ENCODE data around the gene NAP1L4. TPM values are rescaled to one million over a fixed set of nuclear protein-coding genes. Genes with fewer than 3 reads are reported as not detected.
A peak's percentile ranks its signal among the peaks of the same experiment; 100 is the strongest.

Gene NAP1L4
- total RNA-seq, 1 experiment from 2014 or later: 189 TPM

GRCh38 chr11:2976294-2977063 is 15.7 kb downstream of the NAP1L4 start:
- H3K36me3 Mint-ChIP-seq: peaks cover 65% of the 10 kb centered on the region
- H3K27me3 Mint-ChIP-seq (ENCODE audit: low read depth): no peaks in the 10 kb centered on the region
- H3K4me3 Mint-ChIP-seq: no peak overlapping the region
- ATAC-seq (no peak), DNase-seq (ENCODE audit: low spot score) (no peak)
- no peaks in the 10 kb centered on the region for H3K9me3 Mint-ChIP-seq
- ChIA-PET POLR2A (no interaction called here), CTCF (interaction anchor here (1.2 to 2.1 kb wide), 5 partner anchors 12 to 115 kb away, joined by 3 to 9 read pairs (median 5); no protein-coding TSS in a partner anchor)
- no peak overlapping the region for H3K27ac Mint-ChIP-seq
- H3K4me1 Mint-ChIP-seq: no peaks in the 10 kb centered on the region
- TF ChIP-seq, protein P1, sequence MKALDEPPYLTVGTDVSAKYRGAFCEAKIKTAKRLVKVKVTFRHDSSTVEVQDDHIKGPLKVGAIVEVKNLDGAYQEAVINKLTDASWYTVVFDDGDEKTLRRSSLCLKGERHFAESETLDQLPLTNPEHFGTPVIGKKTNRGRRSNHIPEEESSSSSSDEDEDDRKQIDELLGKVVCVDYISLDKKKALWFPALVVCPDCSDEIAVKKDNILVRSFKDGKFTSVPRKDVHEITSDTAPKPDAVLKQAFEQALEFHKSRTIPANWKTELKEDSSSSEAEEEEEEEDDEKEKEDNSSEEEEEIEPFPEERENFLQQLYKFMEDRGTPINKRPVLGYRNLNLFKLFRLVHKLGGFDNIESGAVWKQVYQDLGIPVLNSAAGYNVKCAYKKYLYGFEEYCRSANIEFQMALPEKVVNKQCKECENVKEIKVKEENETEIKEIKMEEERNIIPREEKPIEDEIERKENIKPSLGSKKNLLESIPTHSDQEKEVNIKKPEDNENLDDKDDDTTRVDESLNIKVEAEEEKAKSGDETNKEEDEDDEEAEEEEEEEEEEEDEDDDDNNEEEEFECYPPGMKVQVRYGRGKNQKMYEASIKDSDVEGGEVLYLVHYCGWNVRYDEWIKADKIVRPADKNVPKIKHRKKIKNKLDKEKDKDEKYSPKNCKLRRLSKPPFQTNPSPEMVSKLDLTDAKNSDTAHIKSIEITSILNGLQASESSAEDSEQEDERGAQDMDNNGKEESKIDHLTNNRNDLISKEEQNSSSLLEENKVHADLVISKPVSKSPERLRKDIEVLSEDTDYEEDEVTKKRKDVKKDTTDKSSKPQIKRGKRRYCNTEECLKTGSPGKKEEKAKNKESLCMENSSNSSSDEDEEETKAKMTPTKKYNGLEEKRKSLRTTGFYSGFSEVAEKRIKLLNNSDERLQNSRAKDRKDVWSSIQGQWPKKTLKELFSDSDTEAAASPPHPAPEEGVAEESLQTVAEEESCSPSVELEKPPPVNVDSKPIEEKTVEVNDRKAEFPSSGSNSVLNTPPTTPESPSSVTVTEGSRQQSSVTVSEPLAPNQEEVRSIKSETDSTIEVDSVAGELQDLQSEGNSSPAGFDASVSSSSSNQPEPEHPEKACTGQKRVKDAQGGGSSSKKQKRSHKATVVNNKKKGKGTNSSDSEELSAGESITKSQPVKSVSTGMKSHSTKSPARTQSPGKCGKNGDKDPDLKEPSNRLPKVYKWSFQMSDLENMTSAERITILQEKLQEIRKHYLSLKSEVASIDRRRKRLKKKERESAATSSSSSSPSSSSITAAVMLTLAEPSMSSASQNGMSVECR (CRISPR knock-in tag; IDR thresholded peaks at IDR 0.05; ENCODE audit: borderline replicate concordance): no peak
- TF ChIP-seq IRF2 (CRISPR knock-in tag; IDR thresholded peaks at IDR 0.05; ENCODE audit: borderline replicate concordance, low read depth) (no peak), TP53 (CRISPR knock-in tag; IDR thresholded peaks at IDR 0.05) (no peak)

DNA sequence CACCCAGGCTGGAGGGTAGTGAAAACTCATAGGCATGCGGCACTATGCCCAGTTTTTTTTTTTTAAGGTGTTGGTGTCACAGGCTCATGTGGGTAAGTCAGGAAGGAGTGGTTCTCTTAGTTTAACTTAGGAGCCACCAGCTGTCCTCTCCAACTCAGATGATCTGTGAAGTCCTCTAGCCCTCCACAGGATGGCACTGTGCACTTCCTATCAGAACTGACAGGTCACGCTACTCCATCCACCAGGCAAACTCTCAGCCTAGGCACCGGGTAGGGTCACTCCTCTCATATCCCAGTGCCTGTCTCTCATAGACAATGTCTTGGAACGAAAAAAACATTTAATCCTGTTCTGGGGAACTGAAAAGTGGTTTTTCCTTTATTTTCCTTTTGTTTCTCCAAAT is 16.5 kb downstream of the NAP1L4 start:
- Mint-ChIP-seq H3K27ac (no peak overlapping the region), H3K27me3 (ENCODE audit: low read depth) (no peaks in the 10 kb centered on the region), H3K9me3 (no peaks in the 10 kb centered on the region), H3K4me3 (no peak overlapping the region), H3K4me1 (no peaks in the 10 kb centered on the region), H3K36me3 (peaks cover 74% of the 10 kb centered on the region)
- ChIA-PET CTCF (interaction anchor here (0.5 to 2.1 kb wide), 9 partner anchors 11 to 153 kb away, joined by 3 to 9 read pairs (median 4); partner anchors contain the start of gene NAP1L4), POLR2A (interaction anchor here (0.7 kb wide), 1 partner anchor 28 kb away, joined by 3 read pairs; no protein-coding TSS in a partner anchor)
- DNase-seq (ENCODE audit: low spot score) (no peak), ATAC-seq (peak; percentile 80)
- TF ChIP-seq IRF2 (CRISPR knock-in tag; IDR thresholded peaks at IDR 0.05; ENCODE audit: borderline replicate concordance, low read depth) (no peak), RORB (CRISPR knock-in tag; IDR thresholded peaks at IDR 0.05) (no peak), ZNF263 (CRISPR knock-in tag; IDR thresholded peaks at IDR 0.05; ENCODE audit: low read depth) (no peak)
- TF ChIP-seq, protein P2, sequence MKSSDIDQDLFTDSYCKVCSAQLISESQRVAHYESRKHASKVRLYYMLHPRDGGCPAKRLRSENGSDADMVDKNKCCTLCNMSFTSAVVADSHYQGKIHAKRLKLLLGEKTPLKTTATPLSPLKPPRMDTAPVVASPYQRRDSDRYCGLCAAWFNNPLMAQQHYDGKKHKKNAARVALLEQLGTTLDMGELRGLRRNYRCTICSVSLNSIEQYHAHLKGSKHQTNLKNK (CRISPR knock-in tag; IDR thresholded peaks at IDR 0.05): no peak

DNA sequence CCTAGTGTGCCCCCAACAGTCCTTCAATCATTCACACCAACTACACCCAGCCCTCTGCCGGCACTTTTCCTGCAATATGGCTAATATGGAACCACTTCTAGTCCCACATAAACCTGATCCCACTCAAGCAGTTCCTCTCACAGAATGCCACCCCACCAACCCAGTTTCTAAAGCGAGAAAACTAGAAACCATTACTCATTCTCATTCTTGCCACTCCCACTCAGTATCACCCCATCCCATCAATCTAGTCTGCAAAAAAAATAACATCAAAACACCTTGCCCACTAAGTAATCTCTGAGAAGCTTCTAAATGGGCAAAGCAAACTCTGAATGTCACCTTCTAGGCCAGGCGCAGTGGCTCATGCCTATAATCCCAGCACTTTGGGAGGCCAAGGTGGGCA is 17.9 kb downstream of the NAP1L4 start:
- CTCF ChIA-PET: interaction anchor here (2.1 kb wide), 1 partner anchor 47 kb away, joined by 9 read pairs; no protein-coding TSS in a partner anchor
- no peak overlapping the region for H3K27ac Mint-ChIP-seq
- POLR2A ChIA-PET: no interaction called here
- H3K27me3 Mint-ChIP-seq (ENCODE audit: low read depth): no peaks in the 10 kb centered on the region
- DNase-seq (ENCODE audit: low spot score): no peak
- no peak overlapping the region for H3K4me3 Mint-ChIP-seq
- peaks cover 88% of the 10 kb centered on the region for H3K36me3 Mint-ChIP-seq
- no peak for ATAC-seq
- no peaks in the 10 kb centered on the region for H3K4me1 Mint-ChIP-seq
- no peaks in the 10 kb centered on the region for H3K9me3 Mint-ChIP-seq
- TF ChIP-seq GTF2I (CRISPR knock-in tag; conservative IDR thresholded peaks at IDR 0.05): no peak
- no peak for TF ChIP-seq AR (CRISPR knock-in tag; IDR thresholded peaks at IDR 0.05)
- TF ChIP-seq ZNF138 (CRISPR knock-in tag; conservative IDR thresholded peaks at IDR 0.05): no peak
- TF ChIP-seq IRF2 (CRISPR knock-in tag; IDR thresholded peaks at IDR 0.05; ENCODE audit: borderline replicate concordance, low read depth): no peak
- TF ChIP-seq SOX15 (CRISPR knock-in tag; IDR thresholded peaks at IDR 0.05): no peak
- no peak for TF ChIP-seq TEAD1 (CRISPR knock-in tag; IDR thresholded peaks at IDR 0.05)
- no peak for TF ChIP-seq ZNF219 (CRISPR knock-in tag; IDR thresholded peaks at IDR 0.05; ENCODE audit: borderline replicate concordance)
- no peak for TF ChIP-seq ZNF532 (CRISPR knock-in tag; IDR thresholded peaks at IDR 0.05; ENCODE audit: borderline replicate concordance)
- TF ChIP-seq, protein P3, sequence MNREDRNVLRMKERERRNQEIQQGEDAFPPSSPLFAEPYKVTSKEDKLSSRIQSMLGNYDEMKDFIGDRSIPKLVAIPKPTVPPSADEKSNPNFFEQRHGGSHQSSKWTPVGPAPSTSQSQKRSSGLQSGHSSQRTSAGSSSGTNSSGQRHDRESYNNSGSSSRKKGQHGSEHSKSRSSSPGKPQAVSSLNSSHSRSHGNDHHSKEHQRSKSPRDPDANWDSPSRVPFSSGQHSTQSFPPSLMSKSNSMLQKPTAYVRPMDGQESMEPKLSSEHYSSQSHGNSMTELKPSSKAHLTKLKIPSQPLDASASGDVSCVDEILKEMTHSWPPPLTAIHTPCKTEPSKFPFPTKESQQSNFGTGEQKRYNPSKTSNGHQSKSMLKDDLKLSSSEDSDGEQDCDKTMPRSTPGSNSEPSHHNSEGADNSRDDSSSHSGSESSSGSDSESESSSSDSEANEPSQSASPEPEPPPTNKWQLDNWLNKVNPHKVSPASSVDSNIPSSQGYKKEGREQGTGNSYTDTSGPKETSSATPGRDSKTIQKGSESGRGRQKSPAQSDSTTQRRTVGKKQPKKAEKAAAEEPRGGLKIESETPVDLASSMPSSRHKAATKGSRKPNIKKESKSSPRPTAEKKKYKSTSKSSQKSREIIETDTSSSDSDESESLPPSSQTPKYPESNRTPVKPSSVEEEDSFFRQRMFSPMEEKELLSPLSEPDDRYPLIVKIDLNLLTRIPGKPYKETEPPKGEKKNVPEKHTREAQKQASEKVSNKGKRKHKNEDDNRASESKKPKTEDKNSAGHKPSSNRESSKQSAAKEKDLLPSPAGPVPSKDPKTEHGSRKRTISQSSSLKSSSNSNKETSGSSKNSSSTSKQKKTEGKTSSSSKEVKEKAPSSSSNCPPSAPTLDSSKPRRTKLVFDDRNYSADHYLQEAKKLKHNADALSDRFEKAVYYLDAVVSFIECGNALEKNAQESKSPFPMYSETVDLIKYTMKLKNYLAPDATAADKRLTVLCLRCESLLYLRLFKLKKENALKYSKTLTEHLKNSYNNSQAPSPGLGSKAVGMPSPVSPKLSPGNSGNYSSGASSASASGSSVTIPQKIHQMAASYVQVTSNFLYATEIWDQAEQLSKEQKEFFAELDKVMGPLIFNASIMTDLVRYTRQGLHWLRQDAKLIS (CRISPR knock-in tag; IDR thresholded peaks at IDR 0.05; ENCODE audit: borderline replicate concordance): no peak

Measured in WTC11 (cell line).